Type B pancreatic cell (in vitro differentiated cells): ENCODE data around the gene ITPR2. TPM values are rescaled to one million over a fixed set of nuclear protein-coding genes. Genes with fewer than 3 reads are reported as not detected.

Experiments used
- DNase-seq: peaks from one replicate; pipeline ENCODE4 v3.0.0; 2021; ENCODE audit warnings: mixed read lengths; ENCODE audit not compliant: unreplicated experiment; ENCODE audit errors: extremely low spot score
- H3K27ac Mint-ChIP-seq: 2 replicates; pipeline ENCODE4 v1.8.0; 2021; ENCODE audit warnings: mild to moderate bottlenecking, mixed read lengths
- H3K27me3 Mint-ChIP-seq: 2 replicates; pipeline ENCODE4 v1.8.0; 2021; ENCODE audit warnings: mixed read lengths
- H3K36me3 Mint-ChIP-seq: 2 replicates; pipeline ENCODE4 v1.8.0; 2021; ENCODE audit warnings: mixed read lengths
- H3K4me1 Mint-ChIP-seq: one replicate; pipeline ENCODE4 v1.8.0; 2021; ENCODE audit warnings: mixed read lengths; ENCODE audit not compliant: unreplicated experiment
- H3K4me3 Mint-ChIP-seq: 2 replicates; pipeline ENCODE4 v1.8.0; 2021; ENCODE audit warnings: mild to moderate bottlenecking, mixed read lengths
- H3K9me3 Mint-ChIP-seq: 2 replicates; pipeline ENCODE4 v1.8.0; 2021; ENCODE audit warnings: mixed read lengths
- total RNA-seq: library from RNA; stranded (reverse); gene quantifications from 2 replicates; pipeline ENCODE4 v1.2.1, GENCODE V29; 2021; ENCODE audit warnings: low replicate concordance
- TF ChIP-seq, protein P1 (sequence below): fragments of 200-600 bp; sonication (generic); conservative IDR thresholded peaks from 2 replicates; pipeline ENCODE4 v1.5.0; 2021; ENCODE audit warnings: antibody characterized with exemption, mild to moderate bottlenecking

ITPR2 gene
- total RNA-seq, 1 donor from 2014 or later = 33.7 TPM

DNA sequence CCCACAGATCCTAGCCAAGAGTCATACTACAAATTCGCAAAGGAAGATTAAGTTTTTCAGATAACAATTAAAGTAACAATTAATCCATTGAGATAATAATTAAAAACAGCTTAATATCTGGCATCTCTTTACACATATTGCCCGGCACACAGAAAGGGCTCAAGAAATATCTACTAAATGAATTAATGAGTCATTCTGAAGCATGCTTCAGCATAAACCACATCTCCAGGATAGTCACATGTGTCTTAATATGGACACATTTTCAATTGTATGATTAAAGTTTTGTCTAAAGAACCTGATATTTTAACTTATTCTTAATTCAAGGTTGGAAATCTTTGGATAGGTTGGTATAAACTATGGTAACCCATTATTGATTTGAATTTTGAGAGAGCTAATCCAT is 9.6 kb downstream of the ITPR2 start:
- no peak for DNase-seq
- H3K27me3 Mint-ChIP-seq = no peaks in the 10 kb centered on the region
- no peak overlapping the region for H3K4me3 Mint-ChIP-seq
- no peak overlapping the region for H3K27ac Mint-ChIP-seq
- peaks cover 4% of the 10 kb centered on the region for H3K4me1 Mint-ChIP-seq
- peaks cover 17% of the 10 kb centered on the region for H3K36me3 Mint-ChIP-seq
- TF ChIP-seq, protein P1, sequence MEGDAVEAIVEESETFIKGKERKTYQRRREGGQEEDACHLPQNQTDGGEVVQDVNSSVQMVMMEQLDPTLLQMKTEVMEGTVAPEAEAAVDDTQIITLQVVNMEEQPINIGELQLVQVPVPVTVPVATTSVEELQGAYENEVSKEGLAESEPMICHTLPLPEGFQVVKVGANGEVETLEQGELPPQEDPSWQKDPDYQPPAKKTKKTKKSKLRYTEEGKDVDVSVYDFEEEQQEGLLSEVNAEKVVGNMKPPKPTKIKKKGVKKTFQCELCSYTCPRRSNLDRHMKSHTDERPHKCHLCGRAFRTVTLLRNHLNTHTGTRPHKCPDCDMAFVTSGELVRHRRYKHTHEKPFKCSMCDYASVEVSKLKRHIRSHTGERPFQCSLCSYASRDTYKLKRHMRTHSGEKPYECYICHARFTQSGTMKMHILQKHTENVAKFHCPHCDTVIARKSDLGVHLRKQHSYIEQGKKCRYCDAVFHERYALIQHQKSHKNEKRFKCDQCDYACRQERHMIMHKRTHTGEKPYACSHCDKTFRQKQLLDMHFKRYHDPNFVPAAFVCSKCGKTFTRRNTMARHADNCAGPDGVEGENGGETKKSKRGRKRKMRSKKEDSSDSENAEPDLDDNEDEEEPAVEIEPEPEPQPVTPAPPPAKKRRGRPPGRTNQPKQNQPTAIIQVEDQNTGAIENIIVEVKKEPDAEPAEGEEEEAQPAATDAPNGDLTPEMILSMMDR = no peak
- H3K9me3 Mint-ChIP-seq = no peaks in the 10 kb centered on the region

GRCh38 chr12:26822026-26822425 is 11.0 kb downstream of the ITPR2 start:
- Mint-ChIP-seq H3K4me3 (no peak overlapping the region), H3K4me1 (no peaks in the 10 kb centered on the region), H3K27me3 (no peaks in the 10 kb centered on the region), H3K27ac (no peak overlapping the region), H3K9me3 (no peaks in the 10 kb centered on the region), H3K36me3 (peaks cover 22% of the 10 kb centered on the region)
- DNase-seq = no peak
- TF ChIP-seq, protein P1 = no peak

DNA sequence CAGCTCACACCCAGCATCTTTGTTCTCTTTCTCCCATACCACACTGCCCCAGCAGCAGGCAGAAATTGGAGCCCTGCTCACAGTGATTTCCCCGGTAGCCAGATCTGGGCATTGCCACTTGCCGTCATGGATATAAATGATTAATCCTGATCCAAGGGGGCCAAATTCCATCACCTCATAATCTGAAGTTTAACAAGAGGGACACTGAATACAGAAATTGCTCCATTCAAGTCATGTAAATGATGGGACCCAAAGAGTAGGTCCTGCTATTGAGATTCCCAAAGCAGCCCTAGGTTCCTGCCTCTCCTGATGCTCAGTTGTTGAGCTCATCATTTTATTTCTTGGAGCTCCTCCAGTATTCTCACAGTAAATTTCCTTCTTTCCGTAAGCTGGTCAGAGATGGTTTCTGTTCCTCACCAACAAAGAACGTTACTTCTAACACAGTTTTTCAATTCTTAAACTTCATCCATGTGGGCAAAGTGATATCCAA is 11.7 kb downstream of the ITPR2 start:
- TF ChIP-seq, protein P1 = no peak
- no peak for DNase-seq
- no peaks in the 10 kb centered on the region for H3K27me3 Mint-ChIP-seq
- H3K36me3 Mint-ChIP-seq = peaks cover 22% of the 10 kb centered on the region
- H3K27ac Mint-ChIP-seq = no peak overlapping the region
- no peaks in the 10 kb centered on the region for H3K9me3 Mint-ChIP-seq
- H3K4me3 Mint-ChIP-seq = no peak overlapping the region
- H3K4me1 Mint-ChIP-seq = no peaks in the 10 kb centered on the region

DNA sequence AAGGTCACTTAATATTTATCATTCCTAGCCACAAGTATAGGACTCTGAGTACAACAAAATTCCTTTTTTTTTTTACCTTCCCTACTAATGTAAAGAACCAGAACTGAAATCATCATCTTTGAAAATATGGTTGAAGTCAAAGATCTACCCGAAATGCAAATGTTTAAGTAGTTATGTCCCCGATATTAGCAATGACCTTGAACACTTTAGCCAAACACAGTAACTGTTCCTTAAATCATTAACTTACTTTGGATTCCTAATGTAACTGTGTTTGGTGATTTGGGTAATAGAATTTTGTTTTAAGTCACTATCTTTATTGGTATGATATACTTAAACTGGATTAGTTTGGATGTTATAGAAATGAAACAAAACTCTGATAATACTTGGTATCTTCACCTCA is 14.4 kb downstream of the ITPR2 start:
- TF ChIP-seq, protein P1 = no peak
- no peaks in the 10 kb centered on the region for H3K9me3 Mint-ChIP-seq
- no peak overlapping the region for H3K27ac Mint-ChIP-seq
- DNase-seq = no peak
- no peak overlapping the region for H3K4me3 Mint-ChIP-seq
- H3K27me3 Mint-ChIP-seq = no peaks in the 10 kb centered on the region
- peaks cover 26% of the 10 kb centered on the region for H3K36me3 Mint-ChIP-seq
- no peaks in the 10 kb centered on the region for H3K4me1 Mint-ChIP-seq

DNA sequence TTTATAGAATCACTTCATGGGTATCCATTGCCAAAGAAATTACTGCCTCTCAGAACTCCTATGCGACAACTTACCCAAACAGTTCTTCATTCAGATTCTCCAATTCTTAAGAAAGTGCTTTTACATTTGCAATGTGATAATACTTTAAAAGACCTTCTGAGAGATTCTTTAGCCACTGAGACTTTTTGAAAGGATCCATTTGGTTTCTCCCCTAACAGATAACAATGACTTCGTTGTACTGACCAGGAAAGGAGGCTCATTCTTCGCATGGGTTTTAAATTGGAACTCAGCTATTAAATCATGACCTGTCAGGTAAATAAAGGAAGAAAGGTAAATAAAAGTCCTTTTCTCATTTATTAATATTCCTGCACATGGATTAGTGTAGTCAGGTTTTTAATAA is 14.8 kb downstream of the ITPR2 start:
- H3K4me1 Mint-ChIP-seq = no peaks in the 10 kb centered on the region
- no peaks in the 10 kb centered on the region for H3K27me3 Mint-ChIP-seq
- no peak overlapping the region for H3K4me3 Mint-ChIP-seq
- TF ChIP-seq, protein P1 = no peak
- H3K9me3 Mint-ChIP-seq = no peaks in the 10 kb centered on the region
- no peak overlapping the region for H3K27ac Mint-ChIP-seq
- no peak for DNase-seq
- peaks cover 29% of the 10 kb centered on the region for H3K36me3 Mint-ChIP-seq

DNA sequence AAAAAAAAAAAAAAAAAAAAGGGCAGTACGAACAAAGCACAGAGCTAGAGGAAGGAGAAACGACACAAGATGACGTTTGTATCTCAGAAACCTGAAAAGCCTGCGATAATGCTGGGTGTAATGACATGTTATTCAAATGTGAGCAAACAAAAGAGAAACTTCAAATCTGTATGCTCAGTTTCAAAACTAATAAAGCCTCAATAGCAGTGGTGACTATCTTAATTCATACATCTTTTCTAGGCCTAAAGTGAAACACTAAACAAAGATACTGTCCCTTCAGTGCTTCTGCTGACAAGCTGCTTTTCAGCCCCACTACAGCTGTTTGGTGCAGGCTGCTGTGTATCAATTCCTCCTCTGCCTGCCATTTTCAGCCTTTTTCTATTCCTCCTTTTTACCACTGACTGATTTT is 15.8 kb downstream of the ITPR2 start:
- H3K27ac Mint-ChIP-seq = peak overlapping the region; percentile 7
- no peaks in the 10 kb centered on the region for H3K9me3 Mint-ChIP-seq
- TF ChIP-seq, protein P1 = no peak

More for the DNA sequence above, 15.8 kb downstream of the ITPR2 start:
- Mint-ChIP-seq H3K4me3 (no peak overlapping the region), H3K27me3 (no peaks in the 10 kb centered on the region), H3K36me3 (peaks cover 32% of the 10 kb centered on the region), H3K4me1 (no peaks in the 10 kb centered on the region)
- DNase-seq = no peak
